NCI-H69 (cell line): ENCODE results near the gene RBMS1.
"Not testable (repeated sequence)": the region's sequence is repeated elsewhere in the genome, so short reads cannot be mapped to it uniquely, and the experiment has no call there.

Experiments
- DNase-seq: peaks from one replicate; lab custom pipeline; 2025; lab: John Stamatoyannopoulos, UW

Gene RBMS1

DNA sequence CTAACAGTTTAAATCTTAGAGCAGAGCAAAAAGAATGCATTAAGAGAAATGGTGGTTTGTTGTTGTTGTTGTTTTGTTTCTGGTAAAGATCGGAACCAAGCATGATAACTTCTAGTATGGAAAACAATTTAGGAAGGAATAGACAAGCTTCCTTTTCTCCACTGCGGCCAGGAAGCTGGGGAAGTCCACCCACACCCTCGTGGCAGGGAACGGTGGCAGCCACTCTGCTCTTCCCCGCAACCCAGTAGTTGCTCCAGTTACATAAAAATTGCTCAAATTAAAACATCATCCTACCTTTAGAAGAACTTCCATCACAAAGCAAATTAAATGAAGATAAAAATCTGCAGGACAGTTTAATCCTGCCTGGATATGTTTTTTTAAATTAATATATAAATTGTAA is 113.0 kb downstream of the RBMS1 start:
- DNase-seq = no peak

DNA sequence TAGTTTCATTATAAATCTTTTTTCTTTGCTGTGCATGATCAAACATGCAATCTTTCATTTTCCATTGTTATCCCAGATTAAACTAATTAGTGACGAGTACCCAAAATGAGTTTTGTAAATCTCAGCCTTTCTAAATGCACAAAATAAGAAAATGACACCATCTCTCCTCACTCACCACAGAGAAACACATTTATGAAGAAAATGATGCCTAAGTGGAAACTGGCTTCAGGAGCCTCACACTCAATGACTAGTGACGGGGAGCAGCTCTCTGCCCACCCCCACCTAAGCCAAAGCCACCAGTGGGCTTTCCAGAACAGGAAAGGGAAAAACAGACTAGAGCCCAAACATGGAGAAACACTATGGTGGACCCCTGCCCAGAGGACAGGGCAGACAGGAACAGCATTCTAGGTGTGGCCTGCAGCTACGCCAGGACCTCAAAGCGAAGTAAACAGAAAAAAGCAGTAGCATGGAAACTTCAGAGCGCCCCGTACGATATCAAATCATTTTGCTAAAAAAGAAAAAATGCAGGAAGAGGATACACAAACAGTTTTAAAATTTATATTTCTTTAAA is 113.5 kb downstream of the RBMS1 start:
- no peak for DNase-seq

DNA sequence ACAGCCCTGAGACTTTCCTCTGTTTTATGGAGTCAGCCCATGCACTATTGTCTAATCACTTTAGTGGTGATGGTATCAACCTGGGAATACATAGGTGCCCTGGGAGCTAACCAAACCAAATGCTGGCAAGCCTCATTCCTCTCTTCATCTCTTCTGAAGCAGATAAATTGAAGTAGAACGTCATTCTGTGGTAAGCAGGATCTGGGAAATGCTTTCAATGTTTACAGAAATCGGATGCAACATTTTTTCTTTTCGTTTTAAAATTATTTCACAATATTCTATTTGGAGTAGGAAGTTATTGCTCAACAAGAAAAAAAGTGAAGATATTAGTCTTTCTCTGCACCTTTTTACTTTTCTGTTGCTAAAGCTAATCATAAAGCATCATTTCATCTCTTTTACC is 114.2 kb downstream of the RBMS1 start:
- DNase-seq = no peak

DNA sequence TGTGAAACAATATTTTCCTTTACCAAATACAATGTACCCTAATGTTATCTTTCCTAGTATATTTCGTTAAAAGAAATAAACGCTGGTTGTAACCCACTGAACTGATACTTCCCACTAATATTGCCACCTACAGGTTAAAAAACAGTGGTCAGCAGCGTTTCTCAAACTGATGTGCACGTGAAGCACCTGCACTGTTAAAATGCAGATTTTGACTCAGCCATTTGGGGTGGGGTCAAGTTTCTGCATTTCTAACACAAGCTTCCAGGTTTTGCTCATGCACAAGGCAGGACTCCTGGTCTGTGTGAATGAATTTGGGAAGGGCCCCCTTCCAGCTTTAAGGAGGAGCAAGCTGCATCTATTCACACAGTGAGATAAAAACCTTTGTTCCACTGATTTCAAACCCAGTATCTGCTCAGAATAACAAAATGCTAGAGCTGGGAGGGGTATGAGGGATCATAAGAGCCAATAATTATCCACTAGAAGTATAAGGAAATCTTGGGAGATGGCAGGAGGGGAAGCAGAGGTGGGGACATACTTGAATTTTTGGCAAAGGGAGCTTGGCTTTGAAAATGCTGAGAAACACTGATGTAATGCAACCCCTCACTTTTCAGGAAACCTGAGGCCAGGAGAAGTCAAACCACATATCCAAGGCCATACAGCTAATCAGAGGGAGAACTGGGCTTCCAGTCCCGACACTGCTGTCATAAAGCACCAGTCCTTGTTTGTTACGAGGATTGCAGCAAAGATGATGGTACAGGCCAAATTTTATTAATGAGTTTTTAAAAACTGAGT is 116.2 kb downstream of the RBMS1 start:
- DNase-seq = no peak

DNA sequence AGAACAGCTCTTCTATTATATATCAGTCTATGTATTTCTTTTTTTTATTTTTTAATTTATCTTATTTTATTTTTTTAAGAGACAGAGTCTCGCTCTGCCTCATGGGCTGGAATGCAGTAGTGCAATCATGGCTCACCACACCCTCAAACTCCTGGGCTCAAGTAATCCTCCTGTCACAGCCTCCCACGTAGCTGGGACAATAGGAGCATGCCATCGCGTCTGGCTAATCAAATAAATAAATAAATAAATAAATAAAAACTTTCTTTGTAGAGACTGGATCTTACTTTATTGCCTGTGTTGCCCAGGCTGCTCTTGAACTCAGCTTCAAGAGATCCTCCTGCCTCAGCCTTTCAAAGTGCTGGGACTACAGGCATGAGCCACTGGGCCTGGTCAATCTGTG is 117.0 kb downstream of the RBMS1 start:
- DNase-seq = no peak

DNA sequence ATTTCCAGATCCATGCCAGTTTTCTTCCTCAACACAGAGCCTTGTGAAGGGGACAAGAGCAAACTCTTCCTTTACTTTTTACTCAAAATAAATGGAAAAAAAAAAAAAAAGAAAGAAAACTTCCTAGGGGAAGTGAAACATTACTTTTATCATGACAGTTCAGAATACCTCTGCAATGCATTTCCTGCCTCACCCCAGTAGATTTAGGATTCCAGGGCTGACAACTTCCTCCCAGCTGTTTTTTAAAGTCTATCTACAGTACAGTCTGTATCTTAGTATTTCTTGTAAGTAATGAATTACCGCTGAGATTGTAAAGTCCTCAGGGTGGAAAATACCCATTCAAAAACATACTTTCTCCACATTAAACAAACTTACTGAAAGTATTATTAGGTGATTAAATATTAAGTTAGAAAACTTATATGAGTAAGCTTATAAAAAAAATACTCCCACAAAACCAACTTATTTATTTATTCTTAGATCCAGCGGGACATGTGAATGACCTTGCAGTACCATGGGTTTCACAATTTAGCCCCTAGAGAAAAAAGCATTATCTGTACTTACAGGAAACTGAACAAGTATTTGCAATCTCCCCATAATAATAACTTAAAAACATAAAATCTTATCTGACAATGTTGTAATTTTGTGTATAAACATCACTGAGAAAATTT is 117.7 kb downstream of the RBMS1 start:
- no peak for DNase-seq

DNA sequence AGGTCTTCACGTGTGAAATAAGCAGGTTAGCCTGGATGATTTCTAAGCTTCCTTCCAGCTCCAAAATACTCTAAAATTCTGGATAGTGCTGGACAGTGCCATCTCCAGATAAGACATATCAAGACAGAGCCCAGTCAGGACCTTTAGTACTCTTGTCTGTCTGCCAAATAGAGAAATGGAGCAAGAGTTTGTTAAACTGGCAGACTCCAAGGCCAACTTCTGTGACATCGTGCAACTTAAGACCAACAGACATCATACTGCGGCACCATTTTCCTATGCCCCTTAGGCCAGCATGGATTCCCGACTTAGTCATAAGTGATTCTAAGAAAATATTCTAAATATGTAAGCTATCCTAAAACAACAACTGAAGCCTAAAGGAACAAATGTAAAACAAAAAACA is 118.6 kb downstream of the RBMS1 start:
- DNase-seq = no peak

DNA sequence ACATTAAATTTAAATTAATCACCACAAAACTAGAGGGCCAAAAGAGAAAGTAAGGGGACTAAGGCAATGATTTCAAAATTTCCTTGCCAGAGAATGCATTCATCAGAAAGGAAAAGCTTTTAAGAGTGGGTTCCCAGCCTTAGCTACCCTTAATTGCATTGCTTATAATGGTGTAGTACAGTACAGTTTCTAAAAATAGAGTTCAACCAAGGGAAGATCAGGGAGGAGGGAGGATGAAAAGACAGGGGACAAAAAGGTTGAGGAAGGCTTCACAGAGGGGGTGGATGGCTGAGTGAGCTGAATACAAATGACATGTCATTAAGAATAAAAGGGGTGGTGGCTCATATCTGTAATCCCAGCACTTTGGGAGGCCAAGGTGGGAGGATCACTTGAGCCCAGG is 119.9 kb downstream of the RBMS1 start:
- DNase-seq = no peak

DNA sequence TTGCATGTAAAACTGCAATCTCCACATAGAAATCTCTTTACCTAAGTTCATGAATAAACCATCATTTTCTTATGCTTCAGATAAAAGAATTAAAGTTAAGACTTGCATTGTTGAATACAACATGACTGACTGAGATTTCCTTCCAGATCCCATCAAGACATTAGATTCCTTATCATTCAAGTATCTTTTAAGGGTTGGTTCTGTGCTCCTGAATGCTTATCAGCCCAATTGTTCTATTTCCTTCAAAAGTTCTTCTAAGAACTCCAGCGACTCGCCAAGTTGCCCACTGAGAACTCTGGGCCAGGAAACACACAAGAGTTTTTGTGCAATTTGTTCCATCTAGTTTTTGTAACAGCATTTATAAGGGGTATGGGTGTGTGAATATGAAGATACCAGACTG is 120.3 kb downstream of the RBMS1 start:
- no peak for DNase-seq

DNA sequence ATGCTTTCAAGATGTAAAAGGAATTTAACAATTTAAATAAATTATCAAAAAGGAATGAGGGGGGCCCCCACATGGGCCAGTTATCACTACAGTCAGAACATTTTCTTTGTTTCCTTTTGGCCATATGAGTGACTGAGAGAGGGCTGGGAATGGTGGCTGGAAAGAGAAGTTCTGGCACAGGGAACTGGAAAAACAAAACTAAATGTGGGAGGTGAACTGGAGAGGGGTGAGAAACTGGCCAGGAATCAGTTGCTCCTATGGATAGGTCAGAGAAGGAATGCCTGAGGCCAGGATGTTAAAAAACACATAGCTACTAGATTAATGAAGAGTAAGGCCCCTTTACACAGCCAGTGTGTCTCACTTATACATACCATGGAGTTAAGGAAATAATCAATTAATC is 121.0 kb downstream of the RBMS1 start:
- DNase-seq = no peak

DNA sequence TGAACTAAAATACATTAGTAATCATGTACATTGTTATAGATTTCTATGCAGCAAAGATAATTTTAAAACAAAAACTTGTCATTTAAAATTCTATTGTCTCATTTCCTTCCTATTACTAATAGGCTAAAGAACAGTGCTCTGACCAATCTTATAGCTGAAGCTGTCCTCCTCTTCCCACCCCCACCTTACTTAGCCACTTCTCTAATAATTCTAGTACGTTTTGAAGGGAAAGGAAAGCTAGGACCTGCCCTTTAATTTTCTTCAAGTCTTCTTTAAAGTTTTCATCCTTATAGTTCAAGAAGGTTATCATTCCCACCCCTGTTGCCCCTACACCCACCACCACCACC is 121.6 kb downstream of the RBMS1 start:
- DNase-seq = no peak

DNA sequence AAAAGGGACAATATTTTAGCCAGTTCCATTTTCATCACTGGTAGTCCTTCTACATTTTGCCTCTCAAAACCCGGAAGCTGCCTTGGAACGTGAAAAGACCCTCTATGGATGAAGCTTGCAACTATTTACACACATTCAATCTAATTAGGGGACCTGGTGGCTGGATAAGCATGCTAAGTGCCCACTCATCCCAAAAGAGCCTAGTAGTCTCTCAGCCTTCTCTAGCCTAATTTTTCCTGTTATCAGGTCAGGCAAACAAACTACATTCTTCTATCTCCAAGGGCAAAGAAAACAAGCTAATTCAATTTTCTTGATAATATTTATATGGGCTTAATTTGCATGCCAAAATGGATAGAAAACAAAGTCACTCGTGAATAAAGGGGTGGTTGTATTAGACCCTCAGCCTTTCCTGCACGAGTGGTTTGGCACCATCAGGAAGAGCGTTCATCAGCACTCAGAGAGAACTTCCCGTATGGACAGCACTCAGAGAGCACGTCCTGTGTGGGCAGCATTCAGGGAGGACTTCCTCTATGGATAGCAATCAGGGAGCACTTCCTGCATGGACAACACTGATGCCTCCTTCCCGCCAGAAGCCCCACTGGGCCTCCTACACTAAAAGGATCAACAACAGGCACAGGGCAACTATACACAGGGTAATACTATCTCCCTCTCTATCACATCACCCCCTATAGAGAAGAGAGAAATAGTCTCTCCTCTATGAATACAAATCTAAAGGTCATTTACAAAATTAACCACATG is 122.2 kb downstream of the RBMS1 start:
- no peak for DNase-seq

DNA sequence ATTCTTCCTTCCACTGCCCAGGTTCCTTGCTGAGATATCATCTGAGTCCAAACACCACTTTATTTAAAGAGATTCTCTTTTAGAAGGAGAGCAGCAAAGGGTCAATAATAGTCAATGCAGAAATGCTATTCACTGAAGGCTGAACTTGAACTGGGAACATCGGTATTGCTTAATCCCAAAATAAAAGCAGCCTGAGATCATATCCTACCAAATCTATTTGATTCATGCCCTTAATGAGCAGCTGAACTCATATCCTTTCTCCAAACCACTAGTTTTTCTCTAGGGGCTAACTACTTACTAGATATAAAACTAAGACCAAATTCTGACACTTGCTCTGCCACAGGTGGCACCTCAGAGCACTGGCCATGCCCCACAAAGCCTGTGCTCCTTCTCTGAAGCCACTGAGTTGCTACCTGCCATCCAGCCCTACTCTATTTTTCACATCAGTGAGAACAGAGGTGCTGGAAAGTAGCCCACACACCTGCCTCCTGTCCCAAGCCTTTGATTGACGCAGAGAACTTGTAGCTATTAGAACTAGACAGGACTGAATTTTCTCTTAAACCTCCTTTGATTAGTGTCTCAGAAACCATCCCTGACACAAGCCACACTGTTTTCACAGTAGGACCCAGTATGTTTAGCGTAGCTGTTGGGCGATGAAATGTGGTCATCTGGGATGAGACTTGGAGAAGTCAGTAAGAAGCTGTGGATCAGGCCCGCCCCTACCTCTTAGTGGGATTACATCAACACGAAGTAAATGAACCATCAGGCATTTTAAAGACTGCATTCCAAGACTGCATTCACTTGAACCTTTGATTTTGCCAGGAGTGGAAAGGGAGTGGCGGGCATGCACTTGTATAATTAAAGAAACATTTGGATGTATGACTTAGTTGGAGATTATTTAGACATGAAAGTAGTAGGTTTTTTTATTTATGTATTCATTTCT is 124.3 kb downstream of the RBMS1 start:
- no peak for DNase-seq

DNA sequence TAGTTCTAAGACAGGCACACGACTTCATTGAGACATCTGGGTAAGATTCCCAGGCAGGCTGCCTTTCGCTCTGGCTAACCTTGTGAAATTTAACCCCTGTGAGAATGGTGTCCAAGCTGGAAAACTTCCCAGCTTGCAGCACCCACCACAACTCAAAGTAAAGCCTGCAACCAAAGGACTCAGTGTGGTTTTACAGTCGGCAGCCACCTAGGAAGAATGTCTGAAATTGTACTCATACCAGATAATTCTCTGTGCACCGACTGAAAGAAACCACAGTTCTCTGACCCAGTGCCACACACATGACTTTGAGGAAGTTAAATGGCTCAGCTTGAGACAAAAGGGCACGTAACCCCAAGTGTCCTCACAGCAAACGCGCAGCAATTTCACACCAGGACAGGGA is 125.7 kb downstream of the RBMS1 start:
- no peak for DNase-seq

DNA sequence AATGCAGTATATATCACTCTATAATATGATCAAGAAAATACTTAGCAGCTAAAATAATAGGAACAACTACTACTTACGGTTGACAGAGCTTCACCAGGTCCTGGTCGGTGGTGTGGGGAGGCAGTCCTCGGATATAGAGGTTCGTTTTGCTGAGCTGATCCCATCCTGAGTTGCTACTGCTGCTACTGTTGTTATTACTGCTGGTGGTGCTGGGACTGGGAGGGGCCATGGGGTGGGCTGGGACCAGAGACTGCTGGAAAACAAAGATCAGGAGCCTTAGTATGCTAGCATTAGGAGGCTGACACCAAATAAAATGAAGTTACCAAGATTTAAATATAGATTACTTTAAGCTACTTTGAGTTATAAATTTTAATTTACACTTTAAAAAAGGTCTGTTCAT is 126.5 kb downstream of the RBMS1 start:
- DNase-seq = not testable (repeated sequence)

DNA sequence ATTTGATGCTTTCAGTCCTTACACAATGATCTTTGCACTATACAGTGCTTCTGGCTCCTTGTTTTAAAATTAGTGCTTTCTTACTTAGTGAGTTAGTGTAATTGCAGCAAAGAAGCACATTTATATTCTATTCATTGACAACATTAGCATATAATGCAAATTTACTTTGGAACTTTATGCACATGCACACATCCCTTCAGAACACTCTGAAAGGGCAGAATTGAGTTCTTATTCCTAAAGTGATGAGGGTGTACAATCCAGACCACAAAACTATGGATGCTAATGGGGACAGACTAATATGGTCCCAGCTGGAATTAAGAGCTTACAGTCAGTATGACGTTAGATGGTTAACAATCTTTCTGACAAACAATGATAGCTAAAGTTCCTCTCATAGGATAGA is 127.1 kb downstream of the RBMS1 start:
- no peak for DNase-seq

DNA sequence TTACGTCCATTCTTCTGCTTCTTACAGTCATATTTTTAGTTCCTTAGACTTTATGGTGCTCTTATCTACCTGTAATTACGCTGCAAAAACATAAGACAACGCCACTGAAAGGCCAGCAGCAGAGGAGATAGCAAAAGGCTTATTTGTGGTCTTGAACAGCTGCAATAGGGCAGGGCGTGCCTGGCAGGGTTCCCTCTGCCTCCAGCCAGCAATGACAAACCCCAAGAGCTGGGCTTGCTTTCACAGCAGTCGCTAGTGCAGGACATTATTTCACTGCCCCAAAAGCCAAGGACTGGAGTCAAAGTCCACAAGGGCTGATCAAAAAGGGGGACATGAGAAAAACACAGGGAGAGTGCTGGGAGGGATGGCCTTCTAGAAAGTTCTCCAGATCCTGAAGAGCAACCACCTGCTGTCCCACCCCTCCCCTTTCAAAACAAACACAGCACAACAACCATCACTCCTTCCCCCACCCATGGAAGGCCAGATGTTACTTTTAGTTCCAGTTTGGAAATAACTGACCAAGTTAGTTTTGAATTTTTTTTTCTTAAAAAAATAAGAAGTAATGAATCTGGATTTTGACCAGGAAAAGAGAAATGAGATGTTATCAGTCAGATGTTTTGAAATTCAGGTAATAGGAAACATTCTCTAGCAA is 127.8 kb downstream of the RBMS1 start:
- DNase-seq = no peak

DNA sequence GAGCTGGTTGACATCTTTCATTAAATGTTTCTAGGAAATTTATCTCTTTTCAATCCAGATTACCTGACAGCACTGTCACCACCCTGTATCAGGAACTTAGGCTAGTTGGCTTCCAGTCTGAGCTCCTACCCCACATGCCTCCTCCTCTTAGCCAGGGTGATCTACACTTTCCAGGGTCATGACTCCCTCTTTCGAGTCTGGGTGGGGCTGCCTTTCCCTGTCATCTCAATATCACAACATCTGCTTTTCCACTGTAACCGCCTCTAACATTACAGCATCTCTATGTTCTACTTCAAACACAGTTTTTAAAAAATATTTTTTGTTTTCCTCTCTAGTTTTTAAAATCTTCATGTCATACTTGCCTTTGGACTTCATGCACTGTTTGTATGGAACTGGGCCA is 129.2 kb downstream of the RBMS1 start:
- no peak for DNase-seq

DNA sequence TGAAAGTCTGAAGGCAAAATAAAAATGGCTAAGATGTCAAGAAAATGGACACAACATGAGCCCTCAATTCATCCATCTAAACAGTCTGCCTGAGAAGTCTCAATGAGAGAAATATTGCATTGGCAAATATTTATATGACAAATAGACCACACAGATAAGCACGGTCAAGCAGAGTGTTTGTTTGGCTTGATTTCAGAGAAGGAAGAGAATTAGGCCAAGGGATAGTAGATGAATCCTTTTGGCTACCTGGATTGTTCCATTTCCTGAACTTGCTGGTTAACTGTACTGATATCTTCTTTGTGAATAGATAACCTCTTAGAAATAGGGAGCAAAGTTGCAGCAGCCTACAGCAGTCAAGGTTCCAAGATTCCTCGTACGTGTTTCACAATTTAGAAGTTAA is 129.6 kb downstream of the RBMS1 start:
- DNase-seq = no peak

DNA sequence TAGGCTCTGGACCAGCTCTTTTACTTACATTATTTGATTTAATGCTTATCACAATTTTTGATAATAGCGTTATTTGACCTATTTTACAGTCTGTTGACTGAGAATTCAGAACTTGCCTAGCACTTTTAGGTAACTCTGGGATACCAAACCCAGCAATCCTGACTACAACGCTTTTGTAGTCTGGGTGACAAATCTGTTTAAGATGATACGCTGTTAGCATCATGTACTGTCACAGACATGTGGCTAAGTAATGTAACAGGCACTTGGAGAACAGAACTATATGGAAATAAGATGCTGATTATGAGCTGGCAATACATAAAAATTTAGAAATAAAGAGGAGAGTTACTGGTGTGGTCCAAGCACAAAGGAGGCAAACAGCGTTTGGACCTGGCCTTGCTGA is 130.6 kb downstream of the RBMS1 start:
- DNase-seq = no peak

DNA sequence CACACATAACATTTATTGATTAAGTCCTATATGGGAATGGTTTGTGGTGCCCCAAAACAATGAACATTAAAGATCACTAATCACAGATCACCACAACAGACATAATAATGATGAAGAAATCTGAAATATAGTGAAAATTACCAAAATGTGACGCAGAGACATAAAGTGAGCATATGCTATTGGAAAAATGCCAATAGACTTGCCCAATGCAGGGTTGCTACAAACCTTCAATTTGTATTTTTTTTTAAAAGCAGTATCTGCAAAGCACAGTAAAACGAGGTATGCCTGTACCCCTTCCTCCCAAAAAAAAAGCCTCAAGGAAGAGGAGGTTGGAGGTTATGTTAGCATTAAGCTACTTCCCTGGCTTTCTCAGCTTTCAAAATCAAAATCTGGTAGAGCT is 131.1 kb downstream of the RBMS1 start:
- no peak for DNase-seq
